Esophagus muscularis mucosa (tissue), 4 donors: ENCODE data around the gene RIPK1. TPM values are rescaled to one million over a fixed set of nuclear protein-coding genes. Genes with fewer than 3 reads are reported as not detected.
"Not testable (repeated sequence)": the region's sequence is repeated elsewhere in the genome, so short reads cannot be mapped to it uniquely, and the experiment has no call there.

Experiments used
- DNase-seq: peaks from one replicate; pipeline ENCODE4 v3.0.0-alpha.2; 2017; ENCODE audit errors: extremely low spot score
- H3K27ac ChIP-seq, 4 donors: fragments of 200-600 bp; sonication (generic); replicated peaks in 1 of 4; 1 replicate in 3 of 4; 2 replicates in 1 of 4; pipeline ENCODE4 v1.5.1; 2016 to 2019; ENCODE audit warnings: mild to moderate bottlenecking in 1 of 4
- H3K27me3 ChIP-seq, 4 donors: fragments of 200-600 bp; sonication (generic); one replicate each; pipeline versions ENCODE4 v1.5.1 to v1.6.0; 2016 to 2019
- H3K36me3 ChIP-seq, 4 donors: fragments of 200-600 bp; sonication (generic); one replicate each; pipeline ENCODE4 v1.5.1; 2016 to 2019
- H3K4me1 ChIP-seq, 4 donors: fragments of 200-600 bp; sonication (generic); one replicate each; pipeline ENCODE4 v1.5.1; 2016 to 2019
- H3K4me3 ChIP-seq, 4 donors: fragments of 200-600 bp; sonication (generic); 1 replicate in 2 of 4; 2 replicates in 2 of 4; pipeline ENCODE4 v1.5.1; 2016 to 2019; ENCODE audit warnings: mild to moderate bottlenecking in 4 of 4, moderate library complexity in 1 of 4
- H3K9me3 ChIP-seq, 4 donors: fragments of 200-600 bp; sonication (generic); 1 replicate in 3 of 4; 2 replicates in 1 of 4; pipeline ENCODE4 v1.5.1; 2016 to 2019
- EP300 ChIP-seq: sonication (generic); formaldehyde crosslinking; IDR thresholded peaks from one replicate; pipeline ENCODE4 v1.6.1; 2017; ENCODE audit warnings: antibody characterized with exemption
- POLR2A ChIP-seq: fragments of 450-650 bp; IDR thresholded peaks from one replicate; pipeline ENCODE4 v1.6.1; 2017; ENCODE audit warnings: antibody characterized with exemption, moderate library complexity, mild to moderate bottlenecking, low read depth
- POLR2AphosphoS5 ChIP-seq, 2 donors: sonication (generic); formaldehyde crosslinking; IDR thresholded peaks; one replicate each; pipeline ENCODE4 v1.6.1; 2017; ENCODE audit warnings: antibody characterized with exemption in 2 of 2
- WGBS: methylation state at CpG from one replicate; pipeline ENCODE4 v1.1.5; 2018; 5-methylcytosine and 5-hydroxymethylcytosine counted together
- intact Hi-C: fragments of 100-400 bp; cut with DNase I; formaldehyde crosslinking; loops from one replicate; pipeline ENCODE4 v1.15.1; 2023
- total RNA-seq, 4 donors: library from RNA; depleted of rRNA; stranded (reverse); fragments of >200 nt; gene quantifications; one replicate each; pipeline versions ENCODE4 v1.1.0 to v1.2.1, GENCODE V29; 2016
- TF ChIP-seq, protein P1 (sequence below), 3 experiments: fragments of 200-600 bp in 2 of 3; fragments of 450-650 bp in 1 of 3; sonication (generic) in 2 of 3; IDR thresholded peaks; one replicate each; pipeline ENCODE4 v1.5.1; 2017 to 2019; ENCODE audit warnings: antibody characterized with exemption in 3 of 3, mild to moderate bottlenecking in 2 of 3, moderate library complexity in 1 of 3

Gene RIPK1
- total RNA-seq, 4 donors from 2014 or later, result 23.3 to 34.3 (median 26.4) TPM

GRCh38 chr6:3152689-3153088, 84.4 kb downstream of the RIPK1 start:
- no peaks in the 10 kb centered on the region for H3K9me3 ChIP-seq
- H3K27ac ChIP-seq, result no peak overlapping the region
- TF ChIP-seq, protein P1, sequence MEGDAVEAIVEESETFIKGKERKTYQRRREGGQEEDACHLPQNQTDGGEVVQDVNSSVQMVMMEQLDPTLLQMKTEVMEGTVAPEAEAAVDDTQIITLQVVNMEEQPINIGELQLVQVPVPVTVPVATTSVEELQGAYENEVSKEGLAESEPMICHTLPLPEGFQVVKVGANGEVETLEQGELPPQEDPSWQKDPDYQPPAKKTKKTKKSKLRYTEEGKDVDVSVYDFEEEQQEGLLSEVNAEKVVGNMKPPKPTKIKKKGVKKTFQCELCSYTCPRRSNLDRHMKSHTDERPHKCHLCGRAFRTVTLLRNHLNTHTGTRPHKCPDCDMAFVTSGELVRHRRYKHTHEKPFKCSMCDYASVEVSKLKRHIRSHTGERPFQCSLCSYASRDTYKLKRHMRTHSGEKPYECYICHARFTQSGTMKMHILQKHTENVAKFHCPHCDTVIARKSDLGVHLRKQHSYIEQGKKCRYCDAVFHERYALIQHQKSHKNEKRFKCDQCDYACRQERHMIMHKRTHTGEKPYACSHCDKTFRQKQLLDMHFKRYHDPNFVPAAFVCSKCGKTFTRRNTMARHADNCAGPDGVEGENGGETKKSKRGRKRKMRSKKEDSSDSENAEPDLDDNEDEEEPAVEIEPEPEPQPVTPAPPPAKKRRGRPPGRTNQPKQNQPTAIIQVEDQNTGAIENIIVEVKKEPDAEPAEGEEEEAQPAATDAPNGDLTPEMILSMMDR (IDR thresholded peaks at IDR 0.05), result no peak
- TF ChIP-seq POLR2A, result no peak
- TF ChIP-seq EP300, result no peak
- TF ChIP-seq POLR2AphosphoS5 (IDR thresholded peaks at IDR 0.05), result no peak
- intact Hi-C loops, result no loop called here
- H3K4me1 ChIP-seq, result peaks cover 0 to 18% (median 16%) of the 10 kb centered on the region in 4 donors
- no peaks in the 10 kb centered on the region for H3K27me3 ChIP-seq
- peaks cover 18 to 55% (median 33%) of the 10 kb centered on the region in 4 donors for H3K36me3 ChIP-seq
- DNase-seq, result no peak
- no peak overlapping the region for H3K4me3 ChIP-seq
- WGBS, result 93% methylated on average over 3 of the region's 3 CpGs

GRCh38 chr6:3155416-3155815, 87.1 kb downstream of the RIPK1 start:
- Histone ChIP-seq H3K27ac (peak overlapping the region; percentile 35 to 67 (median 55)), H3K4me3 (peak overlapping the region in 1 of 4 donors; percentile 16), H3K4me1 (peaks cover 0 to 41% (median 38%) of the 10 kb centered on the region in 4 donors), H3K36me3 (peaks cover 14 to 28% (median 20%) of the 10 kb centered on the region in 4 donors)
- H3K9me3 ChIP-seq, DNase-seq, intact Hi-C loops, H3K27me3 ChIP-seq: not testable (repeated sequence)
- 61% methylated on average over 5 of the region's 6 CpGs for WGBS

GRCh38 chr6:3156184-3157130, 88.2 kb downstream of the RIPK1 start:
- TF ChIP-seq, protein P1 (IDR thresholded peaks at IDR 0.05), result peak in 1 of 3 experiments; percentile 5
- not testable (repeated sequence) for DNase-seq, H3K9me3 ChIP-seq, H3K27me3 ChIP-seq
- WGBS, result 15% methylated on average over 11 of the region's 32 CpGs
- H3K4me1 ChIP-seq, result peaks cover 0 to 47% (median 43%) of the 10 kb centered on the region in 4 donors
- peaks cover 14 to 27% (median 20%) of the 10 kb centered on the region in 4 donors for H3K36me3 ChIP-seq
- H3K4me3 ChIP-seq, result peak overlapping the region; percentile 88 to 99 (median 96)
- intact Hi-C loops, result loop anchor here (2.0 kb wide), 1 partner anchor 94 kb away; no protein-coding TSS in a partner anchor
- peak overlapping the region; percentile 99 to 100 (median 100) for H3K27ac ChIP-seq

- Histone ChIP-seq H3K27me3 (no peaks in the 10 kb centered on the region), H3K9me3 (no peaks in the 10 kb centered on the region), H3K4me1 (peaks cover 0 to 55% (median 49%) of the 10 kb centered on the region in 4 donors), H3K4me3 (peak within 1 kb of the TSS; percentile 88 to 99 (median 96)), H3K27ac (peak within 1 kb of the TSS; percentile 99 to 100 (median 100)), H3K36me3 (peaks cover 13 to 25% (median 18%) of the 10 kb centered on the region in 4 donors)
- no peak for DNase-seq
- intact Hi-C loops, result loop anchor here (2.0 kb wide), 1 partner anchor 93 kb away; no protein-coding TSS in a partner anchor
- TF ChIP-seq POLR2AphosphoS5 (IDR thresholded peaks at IDR 0.05) (peak; percentile 90 to 99), EP300 (no peak), POLR2A (peak; percentile 89)
- TF ChIP-seq, protein P1 (IDR thresholded peaks at IDR 0.05), result peak; percentile 45 to 66 (median 55)
- WGBS, result under 1% methylated on average over 40 of the region's 95 CpGs
Observed at GRCh38 chr6:3157131-3157933, 89.0 kb downstream of the RIPK1 start, which contains the start of gene TUBB2A. TUBB2A (minus strand) TSS chr6:3157544; CDS start chr6:3157463, 81 bp downstream.
